ENCODE data around the gene SEMA6B.

- TF ChIP-seq CTCF (IDR thresholded peaks at IDR 0.05), result no peak
- no peak for TF ChIP-seq POLR2AphosphoS5 (IDR thresholded peaks at IDR 0.05)
- no peak for TF ChIP-seq POLR2A (IDR thresholded peaks at IDR 0.05)
Measured at GRCh38 chr19:4543842-4544647, 15.4 kb downstream of the SEMA6B start.

All from breast epithelium (tissue), 3 donors.